A549 treated with AZD2906 at 1 μM for 4 hours (cell line): ENCODE results near the gene WDR45. TPM values are rescaled to one million over a fixed set of nuclear protein-coding genes. Genes with fewer than 3 reads are reported as not detected.

ENCODE experiments used
- total RNA-seq: library from RNA; stranded (reverse); fragments of 200-300 nt; extraction: Qiagen RNA extraction; gene quantifications from 5 replicates; pipeline ENCODE4 v1.2.3, GENCODE V29; 2022

The WDR45 gene
- 52.7 to 59.9 TPM (median 57.2 TPM) in 5 replicates for total RNA-seq

DNA sequence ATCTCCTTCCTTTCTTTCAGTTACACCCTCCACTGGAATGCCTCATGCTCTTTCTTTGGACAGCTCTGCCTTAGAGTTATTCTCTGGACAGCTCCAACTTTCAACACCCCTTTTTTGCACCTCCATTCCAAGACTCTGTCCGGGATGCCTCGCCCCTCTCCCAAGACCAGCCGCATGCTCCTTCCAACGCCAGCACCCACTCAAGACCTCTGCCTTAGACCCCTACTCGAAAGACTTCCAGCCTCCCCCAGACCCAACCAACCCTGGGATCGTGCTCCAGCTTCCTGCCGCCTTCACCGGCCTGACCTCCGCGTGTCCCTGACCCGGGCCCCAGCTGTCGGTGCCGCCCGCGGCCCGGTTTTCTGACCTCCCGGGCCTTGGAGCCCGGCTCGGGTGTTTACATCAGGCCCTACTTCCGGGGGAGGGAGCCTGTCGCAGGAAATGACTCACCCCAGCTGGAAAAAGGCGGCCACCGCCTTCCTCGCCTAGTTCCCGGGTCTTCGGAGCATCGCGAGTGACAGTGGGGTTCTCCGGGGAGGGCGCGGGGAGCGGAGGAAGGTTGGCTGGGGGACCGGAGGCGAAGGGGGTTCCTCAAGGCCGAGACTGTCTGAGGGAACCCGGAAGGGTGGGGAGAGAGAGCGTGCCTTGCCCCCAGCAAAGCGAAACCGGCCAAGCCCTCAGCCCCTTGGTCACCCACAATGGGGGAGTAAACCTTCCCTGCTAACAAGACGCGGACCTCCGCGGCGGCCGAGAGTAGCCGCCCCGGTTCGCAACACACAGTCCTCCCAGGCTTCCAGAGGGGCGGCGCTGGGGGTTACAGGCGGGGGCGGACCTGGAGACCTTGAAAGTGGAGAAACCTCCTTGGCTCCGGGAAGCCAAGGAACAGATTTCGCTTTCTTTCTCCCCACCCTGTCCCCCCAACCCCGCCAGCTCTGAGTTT, at the start of gene WDR45:
Gene WDR45, minus strand, starts transcription at position 399 of the 940 bp plus-strand sequence. CDS start 1,792 bp downstream, outside the sequence.

DNA sequence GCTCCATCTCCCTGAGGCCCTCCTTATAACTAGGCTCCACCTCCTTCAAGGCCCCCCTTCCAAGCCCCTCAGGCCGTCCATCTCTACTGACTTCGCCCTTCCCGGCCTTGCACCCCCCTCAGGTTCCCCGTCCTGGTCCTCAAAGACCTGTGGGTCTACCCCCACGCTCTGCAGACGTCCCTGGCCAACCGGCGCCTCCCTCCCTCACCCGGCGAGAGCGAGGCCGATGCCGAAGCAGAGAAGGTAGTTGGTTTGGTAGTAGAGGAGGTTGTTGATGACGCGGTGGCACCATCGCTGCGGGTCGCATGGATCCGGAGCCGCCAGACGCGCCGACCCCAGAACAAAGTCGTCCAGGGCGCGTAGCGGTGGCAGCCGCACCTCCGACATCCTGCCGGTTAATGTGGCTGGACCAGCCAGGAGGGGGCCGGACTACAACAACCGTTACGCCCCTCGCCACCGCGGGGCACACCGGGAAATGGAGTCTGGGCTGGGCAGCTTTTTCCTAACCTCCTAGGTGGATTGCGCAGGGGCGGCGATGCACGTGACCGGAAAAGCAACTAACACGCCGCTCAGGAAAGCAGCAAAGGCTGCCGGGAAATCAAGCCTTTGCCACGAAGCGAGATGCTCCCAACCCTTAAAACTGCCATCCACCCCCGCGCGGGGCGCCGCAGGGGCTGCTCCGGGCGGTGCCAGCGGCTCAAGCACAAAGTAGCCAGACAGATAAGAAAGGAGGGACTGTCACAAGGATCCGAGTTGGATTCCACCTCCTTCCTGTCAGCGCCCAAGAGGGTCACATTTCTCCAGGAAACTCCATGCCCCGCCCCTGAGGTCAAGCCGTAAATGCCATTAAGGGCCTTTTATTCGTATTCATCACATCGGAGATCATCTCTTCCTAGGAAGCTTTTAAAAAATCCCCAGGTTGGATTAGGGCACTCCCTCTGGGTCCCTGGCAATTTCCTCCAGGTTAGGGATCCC, 5.8 kb downstream of the WDR45 start, which contains the start of gene PRAF2:
Gene PRAF2, minus strand, starts transcription at position 402 of the 975 bp plus-strand sequence. Its CDS starts 15 bp downstream, at position 387.

DNA sequence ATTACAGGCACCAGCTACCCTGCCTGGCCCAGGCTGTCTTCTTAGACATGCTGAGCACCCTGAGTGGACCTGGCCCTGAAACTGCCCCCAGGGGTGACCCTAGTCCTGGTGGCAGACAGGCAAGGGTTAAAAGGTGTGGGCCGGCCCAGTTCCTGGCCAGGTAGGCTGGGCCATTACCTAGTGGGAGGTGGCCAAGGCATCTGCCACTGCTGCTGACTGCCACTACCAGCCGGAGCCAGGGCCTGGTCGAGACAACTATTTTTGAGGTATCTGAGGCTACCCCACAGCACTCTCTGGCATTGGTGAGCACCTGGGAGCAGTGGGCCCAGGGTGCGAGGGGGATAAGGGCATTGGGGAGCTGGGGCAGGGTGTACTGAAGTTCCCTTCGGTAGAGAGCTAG, 20.9 kb downstream of the WDR45 start, which contains the start of gene CCDC120:
Gene CCDC120, plus strand, starts transcription at position 206 of the 400 bp plus-strand sequence. CDS start 3,043 bp downstream, outside the sequence.

DNA sequence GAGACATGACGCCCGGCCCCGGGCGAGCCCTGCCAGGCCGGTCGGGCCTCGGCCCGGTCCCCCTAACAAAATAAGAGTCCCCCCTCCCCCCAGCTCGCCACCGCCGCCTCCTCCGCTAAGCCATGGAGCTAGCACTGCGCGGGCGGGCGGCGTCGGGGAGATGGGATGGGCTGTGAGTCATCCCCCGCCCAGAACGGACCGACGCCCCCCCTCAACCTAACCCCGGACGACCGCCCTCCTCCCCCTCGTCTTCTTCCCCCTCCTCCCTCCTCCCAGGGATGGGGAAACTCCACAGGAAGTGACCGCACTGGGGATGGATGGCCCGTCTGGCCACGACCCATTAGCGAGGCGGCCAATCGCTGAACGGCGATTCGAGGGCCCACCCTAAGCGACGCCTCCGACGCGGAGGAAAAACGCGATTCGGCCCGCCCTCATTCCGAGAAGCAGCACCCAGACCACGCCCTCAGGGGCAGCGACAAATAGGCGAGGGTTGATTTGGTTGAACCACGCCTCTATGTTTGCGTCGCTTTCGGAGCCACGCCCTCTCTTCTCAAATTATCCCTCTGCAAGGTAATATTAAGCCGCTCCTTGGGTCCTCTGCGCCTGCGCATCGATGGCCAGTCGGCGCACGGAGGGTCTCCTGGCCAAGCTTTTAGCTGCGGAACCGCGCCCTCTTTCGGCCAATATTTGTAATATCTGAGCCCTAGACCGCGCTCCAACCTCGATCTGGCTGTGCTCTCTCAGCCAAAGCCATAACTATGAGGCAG, 36.3 kb downstream of the WDR45 start, which contains the start of gene TFE3:
Gene TFE3, minus strand, starts transcription at position 138 of the 767 bp plus-strand sequence. Its CDS starts 131 bp downstream, at position 7.

Other genes with a start within 250 kb of the WDR45 start
- gene PCSK1N, start 244.3 kb downstream of the WDR45 start, total RNA-seq = 18.0 to 55.7 TPM (median 48.7 TPM) in 5 replicates
- 84.3 to 117 TPM (median 106 TPM) in 5 replicates for gene TIMM17B, start 182.1 kb downstream of the WDR45 start, total RNA-seq
- gene PQBP1, start 182.0 kb downstream of the WDR45 start, total RNA-seq = 91.9 to 102 TPM (median 93.2 TPM) in 5 replicates
- 50.4 to 66.6 TPM (median 60.9 TPM) in 5 replicates for gene SLC35A2, start 168.2 kb downstream of the WDR45 start, total RNA-seq
- gene PIM2, start 160.9 kb downstream of the WDR45 start, total RNA-seq = 8.2 to 9.9 TPM (median 9.0 TPM) in 5 replicates
- 60.0 to 66.3 TPM (median 63.1 TPM) in 5 replicates for gene OTUD5, start 122.3 kb downstream of the WDR45 start, total RNA-seq
- 0.65 to 1.2 TPM (median 1.1 TPM) in 5 replicates for gene KCND1, start 108.0 kb downstream of the WDR45 start, total RNA-seq
- gene GRIPAP1, start 77.6 kb downstream of the WDR45 start, total RNA-seq = 16.6 to 21.6 TPM (median 19.0 TPM) in 5 replicates
- gene TFE3, start 36.5 kb downstream of the WDR45 start, total RNA-seq = 42.9 to 49.5 TPM (median 48.8 TPM) in 5 replicates
- gene CCDC120, start 20.9 kb downstream of the WDR45 start, total RNA-seq = 2.7 to 4.4 TPM (median 3.5 TPM) in 5 replicates
- 35.6 to 44.5 TPM (median 42.7 TPM) in 5 replicates for gene PRAF2, start 5.9 kb downstream of the WDR45 start, total RNA-seq
- 21.8 to 23.6 TPM (median 22.8 TPM) in 5 replicates for gene GPKOW, start 43.8 kb upstream of the WDR45 start, total RNA-seq
- gene MAGIX, start 82.9 kb upstream of the WDR45 start, total RNA-seq = 2.3 to 3.9 TPM (median 3.3 TPM) in 5 replicates
- 324 to 454 TPM (median 441 TPM) in 5 replicates for gene PLP2, start 92.0 kb upstream of the WDR45 start, total RNA-seq
- gene PRICKLE3, start 106.5 kb upstream of the WDR45 start, total RNA-seq = 11.8 to 18.5 TPM (median 16.8 TPM) in 5 replicates
- gene SYP, start 120.3 kb upstream of the WDR45 start, total RNA-seq = 2.2 to 3.2 TPM (median 2.7 TPM) in 5 replicates
- not detected in 5 replicates for gene CACNA1F, start 153.5 kb upstream of the WDR45 start, total RNA-seq
- 13.5 to 14.7 TPM (median 14.1 TPM) in 5 replicates for gene CCDC22, start 155.6 kb upstream of the WDR45 start, total RNA-seq
- gene FOXP3, start 184.8 kb upstream of the WDR45 start, total RNA-seq = 0.07 to 0.14 TPM (median 0.10 TPM) in 5 replicates
- 2.1 to 3.6 TPM (median 2.8 TPM) in 5 replicates for gene PPP1R3F, start 189.9 kb upstream of the WDR45 start, total RNA-seq
- not detected in 5 replicates for gene GAGE10, start 223.8 kb upstream of the WDR45 start, total RNA-seq
- not detected in 5 replicates for gene GAGE12J, start 242.2 kb upstream of the WDR45 start, total RNA-seq